ENCODE data around the gene DNM3. TPM values are rescaled to one million over a fixed set of nuclear protein-coding genes. Genes with fewer than 3 reads are reported as not detected.

Gene DNM3
- total and polyA plus RNA-seq, 4 donors, result 2.1 to 16.3 (median 5.6) TPM

GRCh38 chr1:172391976-172392375, 550.7 kb downstream of the DNM3 start:
- no peak overlapping the region for H3K9ac ChIP-seq (ENCODE audit: insufficient read depth in 1 of 2, low read length in 2 of 2)
- no peak for TF ChIP-seq CTCF (IDR thresholded peaks at IDR 0.05; ENCODE audit: control extremely low read depth, extremely low read depth)
- H3K27me3 ChIP-seq (ENCODE audit: control insufficient read depth in 3 of 3, insufficient read depth in 3 of 3, low read length in 2 of 3), result no peaks in the 10 kb centered on the region
- H3K4me3 ChIP-seq, result no peak overlapping the region
- H3K9me3 ChIP-seq (ENCODE audit: control insufficient read depth in 4 of 4, insufficient read depth in 3 of 4, low read length in 3 of 4), result no peaks in the 10 kb centered on the region
- peaks cover 0 to 15% (median 6%) of the 10 kb centered on the region in 5 donors for H3K4me1 ChIP-seq (ENCODE audit: control insufficient read depth in 5 of 5, insufficient read depth in 5 of 5, low read length in 5 of 5)
- H3K27ac ChIP-seq (ENCODE audit: low read depth in 1 of 2, low read length in 1 of 2), result no peak overlapping the region
- ATAC-seq (ENCODE audit: insufficient read depth, low FRiP score) (no peak), DNase-seq (no peak)
- WGBS, 2 donors, result 92 to 100% methylated on average over 1 of the region's 1 CpG
- peaks cover 0 to 3% (median 0%) of the 10 kb centered on the region in 4 donors for H3K36me3 ChIP-seq (ENCODE audit: control insufficient read depth in 4 of 4, insufficient read depth in 4 of 4, low read length in 4 of 4)

GRCh38 chr1:172393354-172393753, 552.1 kb downstream of the DNM3 start:
- Histone ChIP-seq H3K9me3 (ENCODE audit: control insufficient read depth in 4 of 4, insufficient read depth in 3 of 4, low read length in 3 of 4) (no peaks in the 10 kb centered on the region), H3K4me1 (ENCODE audit: control insufficient read depth in 5 of 5, insufficient read depth in 5 of 5, low read length in 5 of 5) (peaks cover 2 to 18% (median 6%) of the 10 kb centered on the region in 5 donors), H3K27me3 (ENCODE audit: control insufficient read depth in 3 of 3, insufficient read depth in 3 of 3, low read length in 2 of 3) (no peaks in the 10 kb centered on the region), H3K4me3 (no peak overlapping the region), H3K36me3 (ENCODE audit: control insufficient read depth in 4 of 4, insufficient read depth in 4 of 4, low read length in 4 of 4) (peaks cover 0 to 3% (median 0%) of the 10 kb centered on the region in 4 donors), H3K9ac (ENCODE audit: insufficient read depth in 1 of 2, low read length in 2 of 2) (no peak overlapping the region), H3K27ac (ENCODE audit: low read depth in 1 of 2, low read length in 1 of 2) (no peak overlapping the region)
- DNase-seq (no peak), ATAC-seq (ENCODE audit: insufficient read depth, low FRiP score) (no peak)
- WGBS, 2 donors, result 74 to 85% methylated on average over 5 of the region's 5 CpGs
- no peak for TF ChIP-seq CTCF (IDR thresholded peaks at IDR 0.05; ENCODE audit: control extremely low read depth, extremely low read depth)

GRCh38 chr1:172394141-172394751, 552.9 kb downstream of the DNM3 start:
- H3K4me3 ChIP-seq, result no peak overlapping the region
- WGBS, 2 donors, result 17 to 21% methylated on average over 4 of the region's 4 CpGs
- H3K36me3 ChIP-seq (ENCODE audit: control insufficient read depth in 4 of 4, insufficient read depth in 4 of 4, low read length in 4 of 4), result no peaks in the 10 kb centered on the region
- TF ChIP-seq CTCF (IDR thresholded peaks at IDR 0.05; ENCODE audit: control extremely low read depth, extremely low read depth), result no peak
- H3K27ac ChIP-seq (ENCODE audit: low read depth in 1 of 2, low read length in 1 of 2), result peak overlapping the region in 1 of 2 donors; percentile 74
- H3K4me1 ChIP-seq (ENCODE audit: control insufficient read depth in 5 of 5, insufficient read depth in 5 of 5, low read length in 5 of 5), result peaks cover 2 to 24% (median 6%) of the 10 kb centered on the region in 5 donors
- H3K27me3 ChIP-seq (ENCODE audit: control insufficient read depth in 3 of 3, insufficient read depth in 3 of 3, low read length in 2 of 3), result no peaks in the 10 kb centered on the region
- no peak overlapping the region for H3K9ac ChIP-seq (ENCODE audit: insufficient read depth in 1 of 2, low read length in 2 of 2)
- DNase-seq (no peak), ATAC-seq (ENCODE audit: insufficient read depth, low FRiP score) (no peak)
- no peaks in the 10 kb centered on the region for H3K9me3 ChIP-seq (ENCODE audit: control insufficient read depth in 4 of 4, insufficient read depth in 3 of 4, low read length in 3 of 4)

GRCh38 chr1:172394811-172395210, 553.5 kb downstream of the DNM3 start:
- WGBS, 2 donors, result 88 to 89% methylated on average over 5 of the region's 5 CpGs
- no peaks in the 10 kb centered on the region for H3K36me3 ChIP-seq (ENCODE audit: control insufficient read depth in 4 of 4, insufficient read depth in 4 of 4, low read length in 4 of 4)
- TF ChIP-seq CTCF (IDR thresholded peaks at IDR 0.05; ENCODE audit: control extremely low read depth, extremely low read depth), result no peak
- peak overlapping the region in 1 of 2 donors; percentile 74 for H3K27ac ChIP-seq (ENCODE audit: low read depth in 1 of 2, low read length in 1 of 2)
- DNase-seq, result no peak
- H3K27me3 ChIP-seq (ENCODE audit: control insufficient read depth in 3 of 3, insufficient read depth in 3 of 3, low read length in 2 of 3), result no peaks in the 10 kb centered on the region
- H3K9ac ChIP-seq (ENCODE audit: insufficient read depth in 1 of 2, low read length in 2 of 2), result no peak overlapping the region
- peaks cover 2 to 30% (median 4%) of the 10 kb centered on the region in 5 donors for H3K4me1 ChIP-seq (ENCODE audit: control insufficient read depth in 5 of 5, insufficient read depth in 5 of 5, low read length in 5 of 5)
- ATAC-seq (ENCODE audit: insufficient read depth, low FRiP score), result no peak
- no peaks in the 10 kb centered on the region for H3K9me3 ChIP-seq (ENCODE audit: control insufficient read depth in 4 of 4, insufficient read depth in 3 of 4, low read length in 3 of 4)
- no peak overlapping the region for H3K4me3 ChIP-seq

Data from lung (tissue), 12 donors.